ENCODE measurements around the gene IL22. TPM values are rescaled to one million over a fixed set of nuclear protein-coding genes. Genes with fewer than 3 reads are reported as not detected.

The IL22 gene
- total RNA-seq, 1 experiment from 2014 or later: not detected

- H3K23ac ChIP-seq (ENCODE audit: insufficient read length, low read depth, low read length): no peak overlapping the region
- no peak overlapping the region for H3T11ph ChIP-seq (ENCODE audit: low read length)
- no peak for DNase-seq
- H2AK5ac ChIP-seq (ENCODE audit: insufficient read length, low read length): no peak overlapping the region
- H2BK120ac ChIP-seq (ENCODE audit: low read depth, low read length, poor library complexity, severe bottlenecking): no peak overlapping the region
- no peaks in the 10 kb centered on the region for H3K23me2 ChIP-seq (ENCODE audit: insufficient read length, low read depth, low read length, poor library complexity, severe bottlenecking)
- no peaks in the 10 kb centered on the region for H3K79me1 ChIP-seq (ENCODE audit: insufficient read depth, low read depth, low read length, poor library complexity, severe bottlenecking)
- Mint-ChIP-seq H3K27ac (no peak overlapping the region), H3K27me3 (ENCODE audit: low read depth) (no peaks in the 10 kb centered on the region), H3K4me1 (peaks cover 0 to 8% of the 10 kb centered on the region in 2 experiments; a peak in 2 of 4 replicates), H3K36me3 (ENCODE audit: insufficient read depth in 1 of 3, low read depth in 3 of 3) (no peaks in the 10 kb centered on the region), H3K4me3 (no peak overlapping the region), H3K9me3 (no peaks in the 10 kb centered on the region)
- no peak overlapping the region for H3K9ac ChIP-seq (ENCODE audit: extremely low read depth, insufficient read length, low read length)
- H2BK15ac ChIP-seq (ENCODE audit: low read depth, low read length): no peak overlapping the region
- H4K8ac ChIP-seq (replicated peaks; ENCODE audit: insufficient read length, low read depth, low read length): no peak overlapping the region
- H2BK20ac ChIP-seq (ENCODE audit: low read depth, low read length, poor library complexity, severe bottlenecking): no peak overlapping the region
- H3K27me3 ChIP-seq (ENCODE audit: insufficient read depth, low read length): no peaks in the 10 kb centered on the region
- H3K4ac ChIP-seq (ENCODE audit: low read depth, low read length): no peak overlapping the region
- no peak overlapping the region for H4K91ac ChIP-seq (ENCODE audit: insufficient read length, low read depth, low read length)
- no peak overlapping the region for H2BK12ac ChIP-seq (ENCODE audit: insufficient read length, low read depth, low read length)
- no peaks in the 10 kb centered on the region for H3K79me2 ChIP-seq (ENCODE audit: insufficient read depth, low read length)
- H2AFZ ChIP-seq (ENCODE audit: low read length): no peak overlapping the region
- H3K56ac ChIP-seq (ENCODE audit: insufficient read length, low read depth, low read length): no peak overlapping the region
- no peak overlapping the region for H2BK5ac ChIP-seq (ENCODE audit: insufficient read length, low read length)
- no peak overlapping the region for H3K4me2 ChIP-seq (ENCODE audit: insufficient read depth, insufficient read length, low read length)
- no peak overlapping the region for H3K14ac ChIP-seq (ENCODE audit: insufficient read depth, low read length)
- H3K9me3 ChIP-seq (ENCODE audit: control insufficient read depth, low read depth, low read length): no peaks in the 10 kb centered on the region
- H4K20me1 ChIP-seq (ENCODE audit: control insufficient read depth, insufficient read depth, insufficient read length): no peaks in the 10 kb centered on the region
- H3K18ac ChIP-seq (ENCODE audit: insufficient read length, low read depth, low read length): no peak overlapping the region
- no peak for TF ChIP-seq CTCF (conservative IDR thresholded peaks at IDR 0.05)
- H3K27ac ChIP-seq (ENCODE audit: insufficient read length, low read depth, low read length): no peak overlapping the region
- H4K5ac ChIP-seq (ENCODE audit: insufficient read length, low read depth, low read length): no peak overlapping the region
- 100% methylated on average over 1 of the region's 3 CpGs for WGBS (ENCODE audit: extremely low coverage, insufficient read length, low lambda C conversion rate)
- H3K4me1 ChIP-seq (ENCODE audit: insufficient read depth, low read length): no peaks in the 10 kb centered on the region
These were observed 6.7 kb upstream of the IL22 start for GRCh38 chr12:68260153-68260552.
